K562 (cell line): ENCODE results near the gene KXD1. TPM values are rescaled to one million over a fixed set of nuclear protein-coding genes. Genes with fewer than 3 reads are reported as not detected.
A peak's percentile ranks its signal among the peaks of the same experiment; 100 is the strongest.

ENCODE experiments used
- ATAC-seq: fragments of 200-7000 bp; cut with Tn5 transposase; 3 replicates; pipeline ENCODE4 v1.9.1; 2020; ENCODE audit warnings: moderate library complexity
- BruUV-seq: library from RNA; stranded (reverse); fragments of 400-500 nt; replicated peaks from 2 replicates; lab custom pipeline; 2021; lab: Mats Ljungman, UMichigan
- CTCF ChIA-PET: fragments of 300-600 bp; formaldehyde crosslinking; extraction: SDS; loops from one replicate; lab custom pipeline; 2021; ENCODE audit warnings: low intra/inter-chr PET ratio; lab: Yijun Ruan, JAX
- POLR2A ChIA-PET: fragments of 300-600, 350-650 bp; sonication (Branson Sonifier 250); formaldehyde crosslinking; extraction: SDS; loops from one replicate; lab custom pipeline; 2021; ENCODE audit warnings: antibody characterized with exemption, inconsistent platforms; lab: Yijun Ruan, JAX
- DNase-seq, 4 experiments: peaks; one replicate each; pipeline versions ENCODE4 v3.0.0 to v3.0.0-alpha.2; 2011 to 2018; ENCODE audit warnings: low spot score in 3 of 4, mixed read lengths in 3 of 4; ENCODE audit errors: extremely low read depth in 1 of 4
- FAIRE-seq: peaks from 2 replicates; lab custom pipeline; 2011; peaks lifted over from hg19 to GRCh38; lab: Jason Lieb, UNC
- H2AFZ ChIP-seq: 2 replicates; pipeline ENCODE4 v1.6.0; 2011; ENCODE audit warnings: low read depth, low read length, control low read depth, inconsistent platforms
- H3K27ac ChIP-seq: fragments of 200-600 bp; 3 replicates; pipeline ENCODE4 v1.8.0; 2011; ENCODE audit warnings: low read depth, mild to moderate bottlenecking, control low read depth, inconsistent platforms, low read length, moderate library complexity, mixed read lengths; ENCODE audit errors: extremely low read depth
- H3K27me3 ChIP-seq, 2 experiments: fragments of 300-600 bp in 1 of 2; 2 replicates in 1 of 2; 3 replicates in 1 of 2; pipeline versions ENCODE4 v1.6.0 to v1.8.0; 2011; ENCODE audit warnings: inconsistent platforms in 2 of 2, low read length in 2 of 2, mild to moderate bottlenecking in 1 of 2, mixed read lengths in 1 of 2, moderate library complexity in 1 of 2; ENCODE audit not compliant: control insufficient read depth in 2 of 2, insufficient read depth in 2 of 2
- H3K36me3 ChIP-seq: fragments of 300-600 bp; 3 replicates; pipeline ENCODE4 v1.8.0; 2011; ENCODE audit warnings: mild to moderate bottlenecking, low read length, inconsistent platforms; ENCODE audit not compliant: control insufficient read depth, insufficient read depth
- H3K4me1 ChIP-seq, 2 experiments: fragments of 200-600 bp in 1 of 2; replicated peaks in 1 of 2; 2 replicates in 1 of 2; 3 replicates in 1 of 2; pipeline versions ENCODE4 v1.5.1 to v1.8.0; 2011; ENCODE audit warnings: inconsistent platforms in 2 of 2, low read length in 2 of 2, mild to moderate bottlenecking in 1 of 2, mixed read lengths in 1 of 2, moderate library complexity in 1 of 2; ENCODE audit not compliant: control insufficient read depth in 2 of 2, insufficient read depth in 2 of 2
- H3K4me2 ChIP-seq: 2 replicates; pipeline ENCODE4 v1.6.1; 2011; ENCODE audit warnings: low read length, control low read depth, inconsistent platforms, mixed read lengths; ENCODE audit not compliant: insufficient read depth
- H3K4me3 ChIP-seq: fragments of 200-600 bp; sonication (generic), shearing (Covaris generic); 2 replicates; pipeline ENCODE4 v1.5.1; 2016; ENCODE audit warnings: control low read depth, inconsistent platforms
- H3K79me2 ChIP-seq: fragments of 200-600 bp; 3 replicates; pipeline ENCODE4 v1.8.0; 2011; ENCODE audit warnings: low read length, inconsistent platforms; ENCODE audit not compliant: control insufficient read depth, insufficient read depth
- H3K9ac ChIP-seq, 2 experiments: 2 replicates each; pipeline versions ENCODE4 v1.6.0 to v1.6.1; 2011; ENCODE audit warnings: low read depth in 2 of 2, low read length in 2 of 2, control low read depth in 1 of 2, inconsistent platforms in 1 of 2, mild to moderate bottlenecking in 1 of 2, mixed read lengths in 1 of 2; ENCODE audit not compliant: insufficient read depth in 1 of 2
- H3K9me1 ChIP-seq: one replicate; pipeline ENCODE4 v1.6.0; 2011; ENCODE audit warnings: inconsistent platforms, mild to moderate bottlenecking, low read length, moderate library complexity; ENCODE audit not compliant: control insufficient read depth, insufficient read depth
- H3K9me3 ChIP-seq: replicated peaks from 2 replicates; pipeline ENCODE4 v1.5.1; 2011; ENCODE audit warnings: low read depth, low read length, inconsistent platforms; ENCODE audit not compliant: control insufficient read depth, insufficient read depth
- H4K20me1 ChIP-seq: replicated peaks from 2 replicates; pipeline ENCODE4 v1.6.1; 2011; ENCODE audit warnings: low read length, inconsistent platforms, mixed read lengths; ENCODE audit not compliant: control insufficient read depth, insufficient read depth
- CBX1 ChIP-seq: sonication (generic); IDR thresholded peaks from 2 replicates; pipeline ENCODE4 v1.6.1; 2016; ENCODE audit warnings: antibody characterized with exemption, low read depth, mild to moderate bottlenecking
- CBX5 ChIP-seq: IDR thresholded peaks from 2 replicates; pipeline ENCODE4 v1.6.1; 2014; ENCODE audit warnings: low read depth, borderline replicate concordance
- GABPB2 ChIP-seq: fragments of 250-450 bp; sonication (Bioruptor Pico); conservative IDR thresholded peaks from 2 replicates; pipeline ENCODE4 v1.5.1; 2021; ENCODE audit warnings: mild to moderate bottlenecking
- HDGF ChIP-seq: fragments of 450-650 bp; IDR thresholded peaks from 2 replicates; pipeline ENCODE4 v1.6.1; 2016
- HLTF ChIP-seq: fragments of 450-650 bp; IDR thresholded peaks from 2 replicates; pipeline ENCODE4 v1.6.1; 2016
- HOXB6 ChIP-seq: fragments of 250-450 bp; sonication (Bioruptor Pico); IDR thresholded peaks from 2 replicates; pipeline ENCODE4 v1.5.1; 2022; ENCODE audit warnings: mild to moderate bottlenecking, borderline replicate concordance
- JUND ChIP-seq, 2 experiments: IDR thresholded peaks; 2 replicates in 1 of 2; 3 replicates in 1 of 2; pipeline ENCODE4 v1.6.1; 2011; ENCODE audit warnings: borderline replicate concordance in 2 of 2, low read depth in 2 of 2, low read length in 2 of 2, improper control_type of control experiment in 1 of 2, missing biosample characterization in 1 of 2, missing genetic modification characterization in 1 of 2, missing genetic modification reagents in 1 of 2
- NBN ChIP-seq: fragments of 450-650 bp; IDR thresholded peaks from 2 replicates; pipeline ENCODE4 v1.6.1; 2016; ENCODE audit warnings: low read depth, mild to moderate bottlenecking
- PHB ChIP-seq: fragments of 250-450 bp; sonication (Bioruptor Pico); IDR thresholded peaks from 2 replicates; pipeline ENCODE4 v1.5.0; 2021
- RFX1 ChIP-seq: fragments of 450-650 bp; IDR thresholded peaks from 2 replicates; pipeline ENCODE4 v1.6.1; 2016; ENCODE audit warnings: mild to moderate bottlenecking, moderate library complexity
- TAL1 ChIP-seq: fragments of 450-650 bp; IDR thresholded peaks from 2 replicates; pipeline ENCODE4 v1.6.1; 2016; ENCODE audit warnings: mild to moderate bottlenecking
- TBL1XR1 ChIP-seq, 2 experiments: IDR thresholded peaks; 2 replicates each; pipeline ENCODE4 v1.6.1; 2012; ENCODE audit warnings: improper control_type of control experiment in 2 of 2, low read length in 2 of 2, mild to moderate bottlenecking in 1 of 2
- ZFP36 ChIP-seq: fragments of 150-350 bp; IDR thresholded peaks from 2 replicates; pipeline ENCODE4 v1.6.1; 2018; ENCODE audit warnings: low read length, low read depth; ENCODE audit not compliant: partially characterized antibody
- ZHX1 ChIP-seq: fragments of 150-350 bp; conservative IDR thresholded peaks from 2 replicates; pipeline ENCODE4 v1.6.1; 2014; ENCODE audit warnings: low read length
- ZNF263 ChIP-seq: sonication (generic); formaldehyde crosslinking; IDR thresholded peaks from 2 replicates; pipeline ENCODE4 v1.8.0; 2022; ENCODE audit warnings: mild to moderate bottlenecking, missing genetic modification reagents, borderline replicate concordance
- WGBS: fragments of 100-300 bp; shearing (Covaris generic); methylation state at CpG from one replicate; pipeline ENCODE4 v1.1.6; 2016; ENCODE audit warnings: low coverage, mixed read lengths; ENCODE audit not compliant: insufficient coverage; ENCODE audit errors: missing lambda C conversion rate; 5-methylcytosine and 5-hydroxymethylcytosine counted together
- in situ Hi-C: fragments of 300-500 bp; cut with MboI; formaldehyde crosslinking; loops from 4 replicates; pipeline ENCODE4 v1.15.0; 2018; ENCODE audit warnings: inconsistent platforms, mixed read lengths
- intact Hi-C: fragments of 100-400 bp; cut with micrococcal nuclease; formaldehyde crosslinking; loops from 2 replicates; pipeline ENCODE4 v1.14.2; 2022
- polyA plus RNA-seq, 8 experiments: library from polyadenylated mRNA; depleted of rRNA in 4 of 8; stranded (reverse) in 5 of 8; unstranded in 3 of 8; fragments of >200 nt; fragmentation: Nextera tagmentation in 2 of 8; fragmentation: Illumina TruSeq in 1 of 8; extraction: Ambion mirVana in 2 of 8; extraction: Trizol in 1 of 8; gene quantifications; 2 replicates each; pipeline versions ENCODE4 v1.2.1 to v1.2.3, GENCODE V29; 2011 to 2014; ENCODE audit warnings: inconsistent platforms in 1 of 8, missing spikeins in 1 of 8
- total RNA-seq, 7 experiments: library from RNA; depleted of rRNA in 6 of 7; stranded (reverse); fragments of >200 nt in 6 of 7; fragmentation: Illumina TruSeq in 2 of 7; extraction: Trizol in 2 of 7; gene quantifications; 2 replicates each; pipeline versions ENCODE4 v1.2.1 to v1.2.3, GENCODE V29; 2011 to 2021; ENCODE audit warnings: low replicate concordance in 1 of 7
- TF ChIP-seq, protein P1 (sequence below): fragments of 450-650 bp; IDR thresholded peaks from 2 replicates; pipeline ENCODE4 v1.6.1; 2018; ENCODE audit warnings: mild to moderate bottlenecking, low read depth; ENCODE audit not compliant: partially characterized antibody

Gene KXD1
- total and polyA plus RNA-seq, 9 of the 15 experiments (the other 6 are each of a cell fraction or from before 2014, with no cell fraction given) = 21.9 to 210 (median 118) TPM

GRCh38 chr19:18612051-18612771 is 54.5 kb downstream of the KXD1 start:
- Histone ChIP-seq H3K9me3 (no peaks in the 10 kb centered on the region), H3K27me3 (peaks cover 53 to 82% of the 10 kb centered on the region in 2 experiments), H3K9me1 (no peaks in the 10 kb centered on the region), H3K9ac (0 out of 4 replicates have a peak overlapping the region, but pooled peaks of 1 of the 2 experiments have one; percentile 6), H3K4me2 (no peak overlapping the region), H2AFZ (no peak overlapping the region), H3K4me1 (peaks cover 0 to 48% of the 10 kb centered on the region in 2 experiments; a peak in 2 of 5 replicates), H3K36me3 (no peaks in the 10 kb centered on the region), H4K20me1 (peaks cover 26% of the 10 kb centered on the region), H3K4me3 (no peak overlapping the region), H3K27ac (no peak overlapping the region), H3K79me2 (no peaks in the 10 kb centered on the region)
- ATAC-seq (no peak), DNase-seq (no peak), FAIRE-seq (no peak)
- 6% methylated on average over 24 of the region's 30 CpGs for WGBS
- ChIA-PET POLR2A (interaction anchor here (1.0 to 1.2 kb wide), 2 partner anchors 19 to 307 kb away, joined by 3 read pairs; partner anchors contain the start of genes COPE and DDX49), CTCF (no interaction called here)
- intact Hi-C loops = no loop called here
- TF ChIP-seq ZFP36 (peak; percentile 86), JUND (IDR thresholded peaks at IDR 0.05; ENCODE audit: borderline replicate concordance, low read depth, low read length) (no peak), JUND (tag; IDR thresholded peaks at IDR 0.05; ENCODE audit: borderline replicate concordance, low read depth, low read length) (no peak), CBX1 (no peak), RFX1 (no peak), TBL1XR1 (IDR thresholded peaks at IDR 0.05; ENCODE audit: low read length in 2 of 2) (no peak), ZHX1 (no peak), HOXB6 (CRISPR knock-in tag) (no peak), ZNF263 (CRISPR knock-in tag) (peak; percentile 51; the same call in 1 of the 2 replicates), CBX5 (no peak), HDGF (no peak), GABPB2 (CRISPR knock-in tag) (no peak), NBN (no peak), TAL1 (no peak), PHB (no peak), HLTF (no peak)
- TF ChIP-seq, protein P1, sequence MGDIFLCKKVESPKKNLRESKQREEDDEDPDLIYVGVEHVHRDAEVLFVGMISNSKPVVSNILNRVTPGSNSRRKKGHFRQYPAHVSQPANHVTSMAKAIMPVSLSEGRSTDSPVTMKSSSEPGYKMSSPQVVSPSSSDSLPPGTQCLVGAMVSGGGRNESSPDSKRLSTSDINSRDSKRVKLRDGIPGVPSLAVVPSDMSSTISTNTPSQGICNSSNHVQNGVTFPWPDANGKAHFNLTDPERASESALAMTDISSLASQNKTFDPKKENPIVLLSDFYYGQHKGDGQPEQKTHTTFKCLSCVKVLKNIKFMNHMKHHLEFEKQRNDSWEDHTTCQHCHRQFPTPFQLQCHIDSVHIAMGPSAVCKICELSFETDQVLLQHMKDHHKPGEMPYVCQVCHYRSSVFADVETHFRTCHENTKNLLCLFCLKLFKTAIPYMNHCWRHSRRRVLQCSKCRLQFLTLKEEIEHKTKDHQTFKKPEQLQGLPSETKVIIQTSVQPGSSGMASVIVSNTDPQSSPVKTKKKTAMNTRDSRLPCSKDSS = no peak
- BruUV-seq = no TSS peak
- in situ Hi-C loops = no loop called here
